GM15510 (cell line): ENCODE results near the gene CRTC1.

Source experiments
- POLR2A ChIP-seq: IDR thresholded peaks from 3 replicates; pipeline ENCODE4 v1.6.1; 2011; ENCODE audit warnings: borderline replicate concordance; ENCODE audit not compliant: insufficient read length; ENCODE audit errors: extremely low read depth

The CRTC1 gene

GRCh38 chr19:18800079-18800478 lies 116.6 kb downstream of the CRTC1 start:
- no peak for TF ChIP-seq POLR2A

GRCh38 chr19:18800636-18801035 lies 117.2 kb downstream of the CRTC1 start:
- no peak for TF ChIP-seq POLR2A

- TF ChIP-seq POLR2A: no peak
These were observed 118.9 kb downstream of the CRTC1 start for GRCh38 chr19:18802354-18802753.

- TF ChIP-seq POLR2A: no peak
These were observed 120.2 kb downstream of the CRTC1 start for GRCh38 chr19:18803550-18804138.

GRCh38 chr19:18804139-18804601 lies 120.7 kb downstream of the CRTC1 start:
- TF ChIP-seq POLR2A: no peak

- TF ChIP-seq POLR2A: no peak
These were observed 121.2 kb downstream of the CRTC1 start for GRCh38 chr19:18804643-18805042.

- TF ChIP-seq POLR2A: no peak
These were observed 124.4 kb downstream of the CRTC1 start for GRCh38 chr19:18807861-18808331.

GRCh38 chr19:18809149-18809868 lies 125.8 kb downstream of the CRTC1 start:
- no peak for TF ChIP-seq POLR2A

GRCh38 chr19:18814063-18814462 lies 130.6 kb downstream of the CRTC1 start:
- TF ChIP-seq POLR2A: no peak

- no peak for TF ChIP-seq POLR2A
These were observed 132.2 kb downstream of the CRTC1 start for GRCh38 chr19:18815673-18816072.

GRCh38 chr19:18817574-18817973 lies 134.1 kb downstream of the CRTC1 start:
- TF ChIP-seq POLR2A: no peak

- no peak for TF ChIP-seq POLR2A
These were observed 145.3 kb downstream of the CRTC1 start for GRCh38 chr19:18828786-18829185.

- TF ChIP-seq POLR2A: no peak
These were observed 147.0 kb downstream of the CRTC1 start for GRCh38 chr19:18830488-18830887.

- TF ChIP-seq POLR2A: peak; percentile 98
These were observed 148.2 kb downstream of the CRTC1 start, which contains the start of gene UPF1 for GRCh38 chr19:18831524-18832305. TSS of gene UPF1 (plus strand) at chr19:18831959. CDS start at chr19:18832210, 251 bp downstream.
